GM21619 (cell line): ENCODE results near the gene C3orf49.
A peak's percentile ranks its signal among the peaks of the same experiment; 100 is the strongest.

Experiments
- ATAC-seq: cut with Tn5 transposase; IDR thresholded peaks from one replicate; pipeline ENCODE4 v1.9.1; 2021; ENCODE audit not compliant: unreplicated experiment

C3orf49 gene

GRCh38 chr3:63819151-63819398 lies at the start of gene C3orf49:
C3orf49 (plus strand) TSS chr3:63819299; CDS start chr3:63819472, 173 bp downstream.
- no peak for ATAC-seq

DNA sequence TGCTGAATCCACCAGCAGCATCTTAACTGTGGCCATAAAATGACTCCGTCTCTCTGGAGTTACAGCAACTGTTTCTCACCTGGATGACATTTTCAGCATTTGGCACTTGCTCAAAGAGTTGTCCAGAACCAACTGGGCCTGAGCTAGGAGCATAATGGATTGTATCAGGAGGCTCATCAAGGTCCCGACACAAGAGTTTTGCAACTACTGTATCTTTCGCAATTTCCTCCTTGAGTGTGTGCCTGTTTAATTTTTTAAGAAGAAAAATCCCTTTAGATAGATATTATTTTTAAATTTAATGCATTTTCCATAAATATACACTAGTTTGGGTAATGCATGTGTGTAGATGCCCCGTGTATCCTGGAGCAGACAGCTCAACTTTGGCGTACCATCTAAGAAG lies 44.3 kb upstream of the C3orf49 start:
- no peak for ATAC-seq

DNA sequence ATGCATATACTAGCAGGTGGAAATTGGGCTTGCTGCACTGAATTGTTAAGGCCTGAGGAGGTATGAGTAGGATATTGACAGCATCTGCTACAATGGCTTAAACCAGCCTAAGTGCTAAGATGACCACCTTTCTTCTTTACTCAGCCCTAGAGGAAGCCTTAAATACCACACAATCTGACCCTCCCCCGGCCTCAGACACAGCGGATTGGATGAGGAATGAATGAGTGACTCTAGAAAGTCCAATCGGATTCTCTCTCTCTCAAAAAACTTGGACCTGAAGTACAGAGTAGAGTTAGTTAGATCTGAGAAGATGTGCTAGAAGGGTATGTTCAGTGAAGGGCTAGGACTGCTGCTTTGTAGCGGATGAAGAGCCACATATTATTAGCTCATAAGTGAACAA lies 39.9 kb upstream of the C3orf49 start:
- ATAC-seq = no peak

GRCh38 chr3:63791974-63792373 lies 27.1 kb upstream of the C3orf49 start:
- ATAC-seq = no peak

DNA sequence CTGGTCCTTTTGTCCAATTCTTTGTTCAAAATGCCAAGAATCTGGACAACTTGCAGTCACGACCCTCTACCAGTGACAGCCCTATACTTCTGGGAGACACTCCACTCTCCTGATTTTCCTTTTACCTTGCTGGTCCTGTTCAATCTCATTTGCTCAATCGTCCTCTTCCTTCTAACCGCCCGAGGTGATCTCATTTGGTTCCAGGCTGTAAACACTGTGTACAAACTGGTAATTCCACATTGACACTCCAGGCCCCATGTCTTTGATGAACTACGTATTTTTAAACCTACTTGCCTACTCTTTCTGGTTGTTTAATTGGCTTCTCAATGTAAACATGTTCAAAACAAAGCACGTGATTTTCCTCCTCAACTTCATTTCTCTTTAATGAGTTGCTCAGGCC lies 23.7 kb upstream of the C3orf49 start:
- no peak for ATAC-seq

DNA sequence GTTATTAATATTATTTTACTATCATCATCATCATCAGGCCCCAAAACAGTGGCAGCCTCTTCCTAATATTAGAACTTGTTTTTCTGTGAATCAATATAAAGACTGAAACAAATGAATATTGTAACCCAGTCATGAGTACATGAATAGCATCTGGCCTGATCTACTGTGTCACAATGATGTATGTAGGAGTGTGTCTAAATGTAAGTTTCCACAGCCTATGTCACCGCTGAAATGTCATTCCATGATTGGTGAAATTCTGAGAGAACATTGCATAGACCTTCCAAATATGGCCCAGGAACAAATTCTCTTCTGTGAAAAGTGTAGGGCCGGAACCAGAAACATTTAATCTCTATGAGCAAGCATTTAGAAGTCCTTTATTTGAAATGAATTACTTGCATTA lies 20.6 kb upstream of the C3orf49 start:
- ATAC-seq = no peak

DNA sequence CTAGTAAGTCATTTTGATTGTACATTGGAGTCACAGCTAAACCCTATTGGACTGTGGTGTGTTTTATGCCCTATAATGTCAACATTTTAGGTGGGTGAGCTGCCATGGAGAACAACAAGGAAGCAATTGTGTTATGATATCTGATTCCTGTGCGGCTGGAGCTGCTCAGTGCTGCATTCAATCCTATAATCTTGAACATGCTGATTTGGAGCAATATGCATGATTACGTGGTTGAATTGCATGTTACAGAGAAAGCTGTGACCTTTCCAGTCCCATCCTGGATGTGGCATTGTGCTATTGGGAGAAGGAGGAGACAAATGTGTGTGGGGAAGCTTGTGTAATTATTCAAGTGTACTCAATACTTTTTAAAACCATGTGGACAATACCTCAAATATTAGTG lies 20.1 kb upstream of the C3orf49 start:
- ATAC-seq = no peak

- no peak for ATAC-seq
Measured at GRCh38 chr3:63800097-63800496, 19.0 kb upstream of the C3orf49 start.

- no peak for ATAC-seq
Measured at GRCh38 chr3:63803911-63804310, 15.2 kb upstream of the C3orf49 start.

GRCh38 chr3:63807961-63808565 lies 11.0 kb upstream of the C3orf49 start:
- no peak for ATAC-seq

DNA sequence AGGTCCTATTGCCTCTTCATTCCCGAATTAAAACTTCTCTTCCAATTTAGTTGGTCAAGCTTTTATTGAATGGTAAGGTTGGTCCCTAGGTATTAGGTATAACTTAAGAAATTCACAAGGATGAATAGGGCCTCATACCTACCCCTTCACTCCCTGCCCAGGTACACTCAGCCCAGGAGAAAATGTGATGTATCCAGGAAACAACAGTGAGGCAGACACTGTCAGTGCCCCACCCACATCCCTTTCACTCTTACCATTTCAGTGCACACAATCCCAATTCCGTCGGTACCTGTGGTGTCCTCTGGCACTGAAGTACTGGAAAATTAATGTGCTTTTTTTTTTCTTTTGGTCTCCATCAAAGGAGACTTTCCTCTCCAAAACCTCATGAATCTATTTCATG lies 10.5 kb upstream of the C3orf49 start:
- ATAC-seq = no peak

- no peak for ATAC-seq
Measured at GRCh38 chr3:63809607-63810006, 9.5 kb upstream of the C3orf49 start.

DNA sequence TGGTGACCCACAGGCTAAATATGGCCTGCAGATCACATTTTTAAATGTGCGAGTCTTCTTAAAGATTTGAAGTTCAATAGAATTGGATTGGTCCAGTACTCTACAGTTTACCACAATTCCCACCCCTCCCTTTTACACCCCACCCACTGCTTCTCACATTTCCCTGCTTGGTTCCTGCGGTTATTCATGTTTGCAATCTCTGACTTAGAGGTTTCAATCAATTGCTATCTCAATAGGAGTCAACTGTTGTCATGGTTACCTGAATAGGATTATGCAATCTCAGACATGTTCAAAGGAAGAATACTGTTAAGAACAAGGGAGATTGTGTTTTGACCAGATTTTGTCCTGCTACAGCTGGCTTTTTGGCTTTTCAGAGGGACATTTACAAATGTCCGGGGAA lies 4.9 kb upstream of the C3orf49 start:
- ATAC-seq = no peak

- no peak for ATAC-seq
Measured at GRCh38 chr3:63817225-63817624, 1.9 kb upstream of the C3orf49 start.

GRCh38 chr3:63818282-63819150 lies 583 bp upstream of the C3orf49 start:
- peak; percentile 77 for ATAC-seq

GRCh38 chr3:63824309-63824708 lies 5.2 kb downstream of the C3orf49 start:
- no peak for ATAC-seq

- no peak for ATAC-seq
Measured at GRCh38 chr3:63830526-63830925, 11.4 kb downstream of the C3orf49 start.

DNA sequence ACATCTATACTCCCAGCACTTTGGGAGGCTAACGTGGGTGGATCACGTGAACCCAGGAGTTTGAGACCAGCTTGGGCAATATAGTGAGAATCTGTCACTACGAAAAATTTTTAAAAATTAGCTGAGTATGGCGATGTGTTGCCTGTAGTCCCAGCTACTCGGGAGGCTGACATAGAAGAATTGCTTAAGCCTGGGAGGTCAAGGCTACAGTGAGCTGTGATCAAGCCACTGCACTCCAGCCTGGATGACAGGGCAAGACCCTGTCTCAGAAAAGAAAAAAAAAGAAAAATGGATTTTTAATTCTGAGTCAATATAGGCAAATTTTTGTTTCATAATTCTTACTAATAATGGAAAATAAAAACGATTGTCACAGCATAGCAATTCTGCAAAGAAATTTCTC lies 13.3 kb downstream of the C3orf49 start:
- no peak for ATAC-seq

GRCh38 chr3:63841704-63842103 lies 22.6 kb downstream of the C3orf49 start:
- no peak for ATAC-seq

- no peak for ATAC-seq
Measured at GRCh38 chr3:63842127-63842526, 23.0 kb downstream of the C3orf49 start.

DNA sequence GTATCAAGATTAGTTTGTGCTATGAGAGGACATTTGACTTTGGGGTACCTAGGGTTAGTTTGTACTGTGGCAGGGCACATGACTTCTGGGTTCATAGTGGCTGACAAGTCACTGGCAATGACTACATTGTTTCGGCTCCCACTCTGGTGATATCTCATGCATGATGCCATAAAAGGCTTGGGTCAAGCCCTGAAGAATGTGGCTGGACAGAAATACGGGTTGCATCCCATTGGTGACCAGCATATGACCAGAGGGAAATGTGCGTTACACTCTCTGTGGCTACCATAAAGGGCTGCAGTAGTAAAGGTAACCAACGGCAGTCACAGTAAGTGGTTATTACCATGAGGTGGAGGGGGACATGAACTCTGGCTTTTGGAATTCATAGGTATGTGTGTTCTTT lies 26.1 kb downstream of the C3orf49 start:
- no peak for ATAC-seq

DNA sequence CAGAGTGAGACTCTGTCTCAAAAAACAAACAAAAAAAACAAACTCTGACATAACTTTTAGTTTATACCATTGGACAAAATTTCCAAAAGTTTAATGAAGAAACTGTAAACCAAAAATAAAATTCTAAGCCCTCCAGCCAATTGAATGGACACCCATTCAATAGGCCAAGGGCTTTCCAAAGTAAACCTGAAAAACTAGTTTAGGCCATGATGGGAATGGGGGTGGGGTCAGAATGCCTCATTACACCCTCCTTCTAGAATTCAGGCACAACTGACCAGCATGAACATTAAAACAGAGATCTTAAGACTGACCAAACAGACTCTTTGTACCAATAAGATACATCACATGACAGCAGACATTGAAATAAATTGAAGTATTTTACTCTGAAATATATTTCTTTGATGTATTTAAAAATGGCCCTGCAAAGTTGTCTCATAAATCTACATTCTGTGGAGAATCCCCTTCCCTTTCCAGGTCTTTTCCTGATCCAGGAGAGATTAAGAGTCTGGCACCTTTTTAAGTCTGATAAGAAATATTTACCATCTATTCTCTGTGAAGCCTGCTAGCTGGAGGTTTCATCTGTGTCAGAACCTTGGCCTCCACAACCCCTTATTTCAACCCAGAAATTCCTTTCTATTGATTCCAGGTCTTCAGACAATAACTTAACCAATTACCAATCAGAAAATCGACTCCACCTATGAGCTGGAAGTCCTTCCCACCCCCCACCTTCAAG lies 28.8 kb downstream of the C3orf49 start:
- no peak for ATAC-seq
